K562 (cell line): Measurements from ENCODE around the gene ATP5MC3. TPM values are rescaled to one million over a fixed set of nuclear protein-coding genes. Genes with fewer than 3 reads are reported as not detected.

Source experiments
- FOSL1 ChIP-seq: fragments of 200-800 bp; sonication (Bioruptor generic); conservative IDR thresholded peaks from 2 replicates; pipeline ENCODE4 v1.6.1; 2016; ENCODE audit warnings: missing genetic modification characterization, missing compliant biosample characterization
- GTF2E2 ChIP-seq: fragments of 200-800 bp; sonication (Bioruptor generic); IDR thresholded peaks from 2 replicates; pipeline ENCODE4 v1.6.1; 2016; ENCODE audit warnings: missing genetic modification characterization, missing compliant biosample characterization
- HDAC2 ChIP-seq: fragments of 450-650 bp; IDR thresholded peaks from 2 replicates; pipeline ENCODE4 v1.6.1; 2016; ENCODE audit warnings: mild to moderate bottlenecking
- KDM1A ChIP-seq, 2 experiments: fragments of 450-650 bp; IDR thresholded peaks; 2 replicates each; pipeline ENCODE4 v1.6.1; 2016; ENCODE audit warnings: mild to moderate bottlenecking in 2 of 2
- MTA1 ChIP-seq: fragments of 450-650 bp; IDR thresholded peaks from 2 replicates; pipeline ENCODE4 v1.6.1; 2017; ENCODE audit warnings: borderline replicate concordance
- PHF21A ChIP-seq: fragments of 450-650 bp; IDR thresholded peaks from 2 replicates; pipeline ENCODE4 v1.6.1; 2017; ENCODE audit warnings: low read depth, borderline replicate concordance
- POLR2B ChIP-seq: fragments of 450-650 bp; IDR thresholded peaks from 2 replicates; pipeline ENCODE4 v1.6.1; 2018; ENCODE audit warnings: low read depth; ENCODE audit not compliant: partially characterized antibody
- SMARCA4 ChIP-seq: fragments of 450-650 bp; IDR thresholded peaks from 2 replicates; pipeline ENCODE4 v1.6.1; 2016
- SUPT5H ChIP-seq: fragments of 450-650 bp; IDR thresholded peaks from 2 replicates; pipeline ENCODE4 v1.6.1; 2016
- TARDBP ChIP-seq: fragments of 450-650 bp; IDR thresholded peaks from 2 replicates; pipeline ENCODE4 v1.6.1; 2016
- TBL1XR1 ChIP-seq, 2 experiments: IDR thresholded peaks; 2 replicates each; pipeline ENCODE4 v1.6.1; 2012; ENCODE audit warnings: improper control_type of control experiment in 2 of 2, low read length in 2 of 2, mild to moderate bottlenecking in 1 of 2
- TBP ChIP-seq: optimal IDR thresholded peaks from 2 replicates; pipeline ENCODE3; 2011; ENCODE audit warnings: low read depth, low read length, improper control_type of control experiment
- TRIM24 ChIP-seq, 2 experiments: fragments of 450-650 bp; IDR thresholded peaks; 2 replicates each; pipeline ENCODE4 v1.6.1; 2016
- ZNF140 ChIP-seq: fragments of 250-450 bp; sonication (Bioruptor Pico); IDR thresholded peaks from 2 replicates; pipeline ENCODE4 v1.8.0; 2021; ENCODE audit warnings: moderate library complexity, mild to moderate bottlenecking, inconsistent platforms
- polyA plus RNA-seq, 8 experiments: library from polyadenylated mRNA; depleted of rRNA in 4 of 8; stranded (reverse) in 5 of 8; unstranded in 3 of 8; fragments of >200 nt; fragmentation: Nextera tagmentation in 2 of 8; fragmentation: Illumina TruSeq in 1 of 8; extraction: Ambion mirVana in 2 of 8; extraction: Trizol in 1 of 8; gene quantifications; 2 replicates each; pipeline versions ENCODE4 v1.2.1 to v1.2.3, GENCODE V29; 2011 to 2014; ENCODE audit warnings: inconsistent platforms in 1 of 8, missing spikeins in 1 of 8
- total RNA-seq, 7 experiments: library from RNA; depleted of rRNA in 6 of 7; stranded (reverse); fragments of >200 nt in 6 of 7; fragmentation: Illumina TruSeq in 2 of 7; extraction: Trizol in 2 of 7; gene quantifications; 2 replicates each; pipeline versions ENCODE4 v1.2.1 to v1.2.3, GENCODE V29; 2011 to 2021; ENCODE audit warnings: low replicate concordance in 1 of 7
- TF ChIP-seq, protein P1 (sequence below): fragments of 450-650 bp; formaldehyde crosslinking; IDR thresholded peaks from 2 replicates; pipeline ENCODE4 v1.4.0; 2022; ENCODE audit warnings: missing genetic modification characterization
- TF ChIP-seq, protein P2 (sequence below): fragments of 450-650 bp; IDR thresholded peaks from 2 replicates; pipeline ENCODE4 v1.6.1; 2016; ENCODE audit warnings: borderline replicate concordance
- TF ChIP-seq, protein P3 (sequence below): fragments of 450-650 bp; formaldehyde crosslinking; IDR thresholded peaks from 2 replicates; pipeline ENCODE4 v1.4.0; 2022; ENCODE audit warnings: missing genetic modification characterization

Gene ATP5MC3
- total and polyA plus RNA-seq, 9 of the 15 experiments (the other 6 are each of a cell fraction or from before 2014, with no cell fraction given) = 423 to 2,565 (median 1,012) TPM

DNA sequence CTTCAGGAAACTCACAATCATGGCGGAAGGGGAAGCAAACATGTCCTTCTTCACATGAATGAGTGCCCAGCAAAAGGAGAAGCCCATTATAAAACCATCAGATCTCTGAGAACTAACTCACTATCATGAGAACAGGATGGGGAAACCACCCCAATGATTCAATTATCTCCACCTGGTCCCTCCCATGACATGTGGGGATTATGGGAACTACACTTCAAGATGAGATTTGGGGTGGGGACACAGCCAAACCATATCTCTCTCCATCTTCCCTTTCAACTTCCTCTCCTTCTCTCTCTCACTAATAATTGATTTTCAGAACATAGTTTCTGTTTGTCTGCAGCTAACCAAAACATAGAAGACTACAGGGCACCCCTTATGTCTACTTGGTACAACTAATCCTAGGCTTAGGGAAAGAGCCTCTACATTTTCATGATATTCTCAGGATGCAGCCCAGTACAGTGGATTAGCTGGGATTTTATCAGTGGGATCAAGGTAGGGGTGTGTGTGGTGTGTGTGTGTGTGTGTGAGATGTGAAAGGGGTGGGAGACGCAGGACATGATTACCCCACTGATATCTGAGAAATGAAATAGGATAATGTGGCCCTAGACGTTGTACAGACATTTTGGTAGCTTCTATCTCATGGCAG lies 10.7 kb downstream of the ATP5MC3 start (continued):
- TF ChIP-seq, protein P1, sequence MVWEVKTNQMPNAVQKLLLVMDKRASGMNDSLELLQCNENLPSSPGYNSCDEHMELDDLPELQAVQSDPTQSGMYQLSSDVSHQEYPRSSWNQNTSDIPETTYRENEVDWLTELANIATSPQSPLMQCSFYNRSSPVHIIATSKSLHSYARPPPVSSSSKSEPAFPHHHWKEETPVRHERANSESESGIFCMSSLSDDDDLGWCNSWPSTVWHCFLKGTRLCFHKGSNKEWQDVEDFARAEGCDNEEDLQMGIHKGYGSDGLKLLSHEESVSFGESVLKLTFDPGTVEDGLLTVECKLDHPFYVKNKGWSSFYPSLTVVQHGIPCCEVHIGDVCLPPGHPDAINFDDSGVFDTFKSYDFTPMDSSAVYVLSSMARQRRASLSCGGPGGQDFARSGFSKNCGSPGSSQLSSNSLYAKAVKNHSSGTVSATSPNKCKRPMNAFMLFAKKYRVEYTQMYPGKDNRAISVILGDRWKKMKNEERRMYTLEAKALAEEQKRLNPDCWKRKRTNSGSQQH (CRISPR knock-in tag) = 0 out of 2 replicates have a peak, but pooled peaks have one; percentile 47
- TF ChIP-seq HDAC2 (0 out of 2 replicates have a peak, but pooled peaks have one; percentile 40), GTF2E2 (tag) (no peak), KDM1A (IDR thresholded peaks at IDR 0.05) (0 out of 4 replicates have a peak, but pooled peaks of 1 of the 2 experiments have one; percentile 12), TBL1XR1 (IDR thresholded peaks at IDR 0.05; ENCODE audit: low read length in 2 of 2) (no peak), MTA1 (peak; percentile 68; the same call in 1 of the 2 replicates), TARDBP (no peak), SUPT5H (peak; percentile 26; the same call in 1 of the 2 replicates), ZNF140 (CRISPR knock-in tag) (no peak), TBP (no peak), PHF21A (0 out of 2 replicates have a peak, but pooled peaks have one; percentile 15), SMARCA4 (peak; percentile 48; the same call in 1 of the 2 replicates), TRIM24 (IDR thresholded peaks at IDR 0.05) (peak in 1 of 2 experiments; percentile 32; a peak in 1 of 4 replicates), POLR2B (peak; percentile 47), FOSL1 (tag) (0 out of 2 replicates have a peak, but pooled peaks have one; percentile 18)
- TF ChIP-seq, protein P2, sequence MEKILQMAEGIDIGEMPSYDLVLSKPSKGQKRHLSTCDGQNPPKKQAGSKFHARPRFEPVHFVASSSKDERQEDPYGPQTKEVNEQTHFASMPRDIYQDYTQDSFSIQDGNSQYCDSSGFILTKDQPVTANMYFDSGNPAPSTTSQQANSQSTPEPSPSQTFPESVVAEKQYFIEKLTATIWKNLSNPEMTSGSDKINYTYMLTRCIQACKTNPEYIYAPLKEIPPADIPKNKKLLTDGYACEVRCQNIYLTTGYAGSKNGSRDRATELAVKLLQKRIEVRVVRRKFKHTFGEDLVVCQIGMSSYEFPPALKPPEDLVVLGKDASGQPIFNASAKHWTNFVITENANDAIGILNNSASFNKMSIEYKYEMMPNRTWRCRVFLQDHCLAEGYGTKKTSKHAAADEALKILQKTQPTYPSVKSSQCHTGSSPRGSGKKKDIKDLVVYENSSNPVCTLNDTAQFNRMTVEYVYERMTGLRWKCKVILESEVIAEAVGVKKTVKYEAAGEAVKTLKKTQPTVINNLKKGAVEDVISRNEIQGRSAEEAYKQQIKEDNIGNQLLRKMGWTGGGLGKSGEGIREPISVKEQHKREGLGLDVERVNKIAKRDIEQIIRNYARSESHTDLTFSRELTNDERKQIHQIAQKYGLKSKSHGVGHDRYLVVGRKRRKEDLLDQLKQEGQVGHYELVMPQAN = 0 out of 2 replicates have a peak, but pooled peaks have one; percentile 23
- TF ChIP-seq, protein P3, sequence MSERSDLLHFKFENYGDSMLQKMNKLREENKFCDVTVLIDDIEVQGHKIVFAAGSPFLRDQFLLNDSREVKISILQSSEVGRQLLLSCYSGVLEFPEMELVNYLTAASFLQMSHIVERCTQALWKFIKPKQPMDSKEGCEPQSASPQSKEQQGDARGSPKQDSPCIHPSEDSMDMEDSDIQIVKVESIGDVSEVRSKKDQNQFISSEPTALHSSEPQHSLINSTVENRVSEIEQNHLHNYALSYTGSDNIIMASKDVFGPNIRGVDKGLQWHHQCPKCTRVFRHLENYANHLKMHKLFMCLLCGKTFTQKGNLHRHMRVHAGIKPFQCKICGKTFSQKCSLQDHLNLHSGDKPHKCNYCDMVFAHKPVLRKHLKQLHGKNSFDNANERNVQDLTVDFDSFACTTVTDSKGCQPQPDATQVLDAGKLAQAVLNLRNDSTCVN (CRISPR knock-in tag) = peak; percentile 74
